Type B pancreatic cell (in vitro differentiated cells): ENCODE data around the gene PHC2. TPM values are rescaled to one million over a fixed set of nuclear protein-coding genes. Genes with fewer than 3 reads are reported as not detected.
A peak's percentile ranks its signal among the peaks of the same experiment; 100 is the strongest.

Source experiments
- DNase-seq: peaks from one replicate; pipeline ENCODE4 v3.0.0; 2021; ENCODE audit warnings: mixed read lengths; ENCODE audit not compliant: unreplicated experiment; ENCODE audit errors: extremely low spot score
- H3K27ac Mint-ChIP-seq: 2 replicates; pipeline ENCODE4 v1.8.0; 2021; ENCODE audit warnings: mild to moderate bottlenecking, mixed read lengths
- H3K27me3 Mint-ChIP-seq: 2 replicates; pipeline ENCODE4 v1.8.0; 2021; ENCODE audit warnings: mixed read lengths
- H3K36me3 Mint-ChIP-seq: 2 replicates; pipeline ENCODE4 v1.8.0; 2021; ENCODE audit warnings: mixed read lengths
- H3K4me1 Mint-ChIP-seq: one replicate; pipeline ENCODE4 v1.8.0; 2021; ENCODE audit warnings: mixed read lengths; ENCODE audit not compliant: unreplicated experiment
- H3K4me3 Mint-ChIP-seq: 2 replicates; pipeline ENCODE4 v1.8.0; 2021; ENCODE audit warnings: mild to moderate bottlenecking, mixed read lengths
- H3K9me3 Mint-ChIP-seq: 2 replicates; pipeline ENCODE4 v1.8.0; 2021; ENCODE audit warnings: mixed read lengths
- total RNA-seq: library from RNA; stranded (reverse); gene quantifications from 2 replicates; pipeline ENCODE4 v1.2.1, GENCODE V29; 2021; ENCODE audit warnings: low replicate concordance
- TF ChIP-seq, protein P1 (sequence below): fragments of 200-600 bp; sonication (generic); conservative IDR thresholded peaks from 2 replicates; pipeline ENCODE4 v1.5.0; 2021; ENCODE audit warnings: antibody characterized with exemption, mild to moderate bottlenecking

The PHC2 gene
- total RNA-seq, 1 donor from 2014 or later = 106 TPM

DNA sequence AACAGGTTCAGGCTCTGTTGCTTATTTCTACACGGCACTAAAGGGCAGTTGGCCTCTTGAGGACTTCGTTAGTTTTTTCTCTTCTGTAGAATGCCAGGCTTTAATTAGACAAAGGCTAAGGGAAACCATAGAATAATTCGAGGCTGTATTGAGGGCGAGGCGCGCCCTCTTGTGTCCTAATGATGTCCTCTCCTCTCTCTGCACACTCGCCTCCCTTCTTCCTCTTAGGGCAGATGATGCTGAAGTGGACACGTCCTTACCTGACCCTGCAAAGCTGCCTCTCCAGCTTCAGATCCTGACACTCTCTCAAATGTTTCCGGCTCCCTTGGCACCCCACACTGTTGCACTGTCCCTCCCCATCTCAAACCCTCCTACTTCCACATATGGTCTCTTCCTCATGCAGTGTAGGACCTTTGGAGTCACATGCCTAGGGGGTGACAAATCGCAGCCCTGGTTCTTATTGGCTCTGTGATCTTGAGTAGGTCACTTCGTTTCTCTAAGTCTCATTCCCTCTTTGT is 39.7 kb upstream of the PHC2 start:
- H3K9me3 Mint-ChIP-seq = no peaks in the 10 kb centered on the region
- peaks cover 21% of the 10 kb centered on the region for H3K4me1 Mint-ChIP-seq
- TF ChIP-seq, protein P1, sequence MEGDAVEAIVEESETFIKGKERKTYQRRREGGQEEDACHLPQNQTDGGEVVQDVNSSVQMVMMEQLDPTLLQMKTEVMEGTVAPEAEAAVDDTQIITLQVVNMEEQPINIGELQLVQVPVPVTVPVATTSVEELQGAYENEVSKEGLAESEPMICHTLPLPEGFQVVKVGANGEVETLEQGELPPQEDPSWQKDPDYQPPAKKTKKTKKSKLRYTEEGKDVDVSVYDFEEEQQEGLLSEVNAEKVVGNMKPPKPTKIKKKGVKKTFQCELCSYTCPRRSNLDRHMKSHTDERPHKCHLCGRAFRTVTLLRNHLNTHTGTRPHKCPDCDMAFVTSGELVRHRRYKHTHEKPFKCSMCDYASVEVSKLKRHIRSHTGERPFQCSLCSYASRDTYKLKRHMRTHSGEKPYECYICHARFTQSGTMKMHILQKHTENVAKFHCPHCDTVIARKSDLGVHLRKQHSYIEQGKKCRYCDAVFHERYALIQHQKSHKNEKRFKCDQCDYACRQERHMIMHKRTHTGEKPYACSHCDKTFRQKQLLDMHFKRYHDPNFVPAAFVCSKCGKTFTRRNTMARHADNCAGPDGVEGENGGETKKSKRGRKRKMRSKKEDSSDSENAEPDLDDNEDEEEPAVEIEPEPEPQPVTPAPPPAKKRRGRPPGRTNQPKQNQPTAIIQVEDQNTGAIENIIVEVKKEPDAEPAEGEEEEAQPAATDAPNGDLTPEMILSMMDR = peak; percentile 92
- H3K4me3 Mint-ChIP-seq = peak overlapping the region; percentile 72
- no peaks in the 10 kb centered on the region for H3K27me3 Mint-ChIP-seq
- DNase-seq = no peak
- H3K36me3 Mint-ChIP-seq = no peaks in the 10 kb centered on the region
- H3K27ac Mint-ChIP-seq = peak overlapping the region; percentile 76

DNA sequence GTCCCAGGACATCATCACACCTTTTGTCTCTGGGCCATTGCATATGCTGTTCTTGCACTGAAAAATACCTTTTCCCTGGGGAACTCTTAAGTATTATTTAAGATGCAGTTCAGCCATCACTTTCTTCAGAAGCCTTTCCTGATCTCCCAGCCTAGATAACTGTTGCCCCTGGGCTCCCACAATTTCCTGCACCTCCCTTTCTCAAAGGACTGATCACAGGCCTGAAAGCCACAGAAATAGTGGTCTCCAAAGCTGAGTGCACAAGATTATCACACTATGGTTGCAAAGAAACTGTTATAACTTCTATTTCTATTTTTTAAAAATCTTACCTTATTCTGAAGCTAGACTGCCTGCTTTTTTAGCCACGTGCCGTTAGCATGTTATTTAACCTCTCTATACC is 38.8 kb upstream of the PHC2 start:
- no peak overlapping the region for H3K27ac Mint-ChIP-seq
- H3K27me3 Mint-ChIP-seq = no peaks in the 10 kb centered on the region
- TF ChIP-seq, protein P1 = no peak
- H3K36me3 Mint-ChIP-seq = no peaks in the 10 kb centered on the region
- H3K4me1 Mint-ChIP-seq = peaks cover 21% of the 10 kb centered on the region
- DNase-seq = no peak
- H3K4me3 Mint-ChIP-seq = no peak overlapping the region
- no peaks in the 10 kb centered on the region for H3K9me3 Mint-ChIP-seq

DNA sequence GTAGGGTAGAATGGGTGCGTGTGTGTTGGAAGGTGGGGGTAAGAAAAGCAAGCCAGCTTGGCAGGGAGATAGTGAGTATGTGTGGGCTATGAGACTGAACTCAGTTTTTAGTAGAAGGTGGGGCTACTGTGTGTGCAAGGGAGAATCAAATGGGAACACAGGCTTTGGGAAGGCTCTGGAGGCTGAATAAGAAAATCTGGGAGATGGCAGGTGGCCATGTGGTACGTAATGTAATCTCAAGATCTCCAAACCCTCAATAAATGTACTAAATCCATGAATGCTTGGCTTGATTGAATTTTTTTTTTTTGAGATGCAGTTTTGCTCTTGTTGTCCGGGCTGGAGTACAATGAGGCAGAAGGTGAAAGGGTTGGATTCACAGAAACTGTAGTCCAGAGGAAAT is 38.1 kb upstream of the PHC2 start:
- H3K27ac Mint-ChIP-seq = no peak overlapping the region

DNA sequence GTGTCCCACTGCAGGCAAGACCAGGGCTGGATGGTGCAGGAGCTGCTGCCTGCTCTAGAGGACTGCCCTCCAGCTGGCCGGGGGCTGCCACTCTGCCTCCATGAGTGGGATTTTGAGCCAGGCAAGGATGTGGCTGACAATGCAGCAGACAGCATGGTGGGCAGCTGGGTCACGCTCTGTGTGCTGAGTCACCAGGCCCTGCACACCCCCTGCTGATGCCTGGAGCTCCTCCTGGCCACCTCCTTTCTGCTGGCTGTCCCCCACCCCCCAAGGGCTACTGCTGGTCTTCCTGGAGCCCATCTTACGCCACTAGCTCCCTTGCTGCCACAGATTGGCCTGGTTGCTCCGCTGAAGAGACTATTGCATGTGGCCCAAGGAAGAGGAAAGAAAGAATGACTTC is 37.6 kb upstream of the PHC2 start:
- H3K9me3 Mint-ChIP-seq = no peaks in the 10 kb centered on the region
- DNase-seq = no peak
- no peak overlapping the region for H3K4me3 Mint-ChIP-seq
- peaks cover 19% of the 10 kb centered on the region for H3K4me1 Mint-ChIP-seq
- TF ChIP-seq, protein P1 = no peak
- no peaks in the 10 kb centered on the region for H3K27me3 Mint-ChIP-seq
- H3K27ac Mint-ChIP-seq = no peak overlapping the region
- H3K36me3 Mint-ChIP-seq = no peaks in the 10 kb centered on the region

More for the DNA sequence above, 38.1 kb upstream of the PHC2 start:
- Mint-ChIP-seq H3K4me3 (no peak overlapping the region), H3K27me3 (no peaks in the 10 kb centered on the region), H3K4me1 (peaks cover 21% of the 10 kb centered on the region), H3K36me3 (no peaks in the 10 kb centered on the region), H3K9me3 (no peaks in the 10 kb centered on the region)
- TF ChIP-seq, protein P1 = no peak
- no peak for DNase-seq

DNA sequence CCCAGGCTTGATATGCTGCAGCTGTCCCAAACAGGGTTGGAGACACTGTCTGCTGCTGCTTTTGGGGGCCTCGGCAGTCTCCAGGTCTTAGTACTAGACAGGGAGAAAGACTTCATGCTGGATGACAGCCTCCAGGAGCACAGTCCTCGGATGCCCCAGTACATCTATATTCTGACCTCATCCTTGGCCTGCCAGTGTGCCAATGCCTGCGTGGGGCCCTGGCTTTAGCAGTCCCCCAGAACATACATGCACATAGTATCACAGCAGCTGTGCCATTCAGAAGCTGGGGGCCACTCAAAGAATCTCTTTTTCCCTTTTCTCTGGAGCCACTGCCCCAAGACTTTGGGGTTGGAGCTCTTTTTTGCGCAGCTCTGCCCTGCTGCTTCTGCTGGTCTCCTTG is 37.1 kb upstream of the PHC2 start:
- Mint-ChIP-seq H3K36me3 (no peaks in the 10 kb centered on the region), H3K9me3 (no peaks in the 10 kb centered on the region), H3K27me3 (no peaks in the 10 kb centered on the region), H3K4me1 (peaks cover 14% of the 10 kb centered on the region), H3K4me3 (no peak overlapping the region), H3K27ac (no peak overlapping the region)
- DNase-seq = no peak
- TF ChIP-seq, protein P1 = no peak

DNA sequence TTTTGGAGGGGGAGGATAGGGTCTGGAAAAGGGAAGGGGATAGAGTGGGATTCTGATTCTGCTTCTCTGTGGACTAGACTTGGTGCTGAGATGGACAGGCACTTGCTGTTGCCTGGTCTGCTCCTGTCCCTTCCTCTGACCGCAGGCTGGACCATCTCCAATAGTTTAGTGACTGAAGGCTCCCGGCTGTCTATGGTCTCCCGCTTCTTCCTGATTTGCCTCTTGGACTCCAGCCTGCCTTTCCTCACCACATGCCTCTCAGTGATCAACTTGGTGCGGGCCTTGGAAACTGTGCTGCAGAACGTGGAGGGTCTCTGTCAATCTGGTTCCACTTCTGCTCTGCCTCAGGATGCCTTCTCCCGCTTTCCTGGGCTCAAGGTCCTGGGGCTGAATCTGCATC is 35.3 kb upstream of the PHC2 start:
- Mint-ChIP-seq H3K9me3 (no peaks in the 10 kb centered on the region), H3K27me3 (no peaks in the 10 kb centered on the region), H3K36me3 (no peaks in the 10 kb centered on the region), H3K27ac (no peak overlapping the region), H3K4me3 (no peak overlapping the region), H3K4me1 (peaks cover 8% of the 10 kb centered on the region)
- no peak for DNase-seq
- TF ChIP-seq, protein P1 = no peak
